ENCODE measurements around the gene CERS1.
A peak's percentile ranks its signal among the peaks of the same experiment; 100 is the strongest.

Gene CERS1

GRCh38 chr19:18870531-18871172, 25.3 kb downstream of the CERS1 start:
- DNase-seq (ENCODE audit: low spot score), result no peak

- DNase-seq (ENCODE audit: low spot score), result no peak
These were observed 26.0 kb downstream of the CERS1 start for GRCh38 chr19:18869781-18870530.

GRCh38 chr19:18869023-18869618, 26.8 kb downstream of the CERS1 start:
- no peak for DNase-seq (ENCODE audit: low spot score)

- no peak for DNase-seq (ENCODE audit: low spot score)
These were observed 27.5 kb downstream of the CERS1 start for GRCh38 chr19:18868380-18869022.

- no peak for DNase-seq (ENCODE audit: low spot score)
These were observed 28.2 kb downstream of the CERS1 start for GRCh38 chr19:18867751-18868150.

DNA sequence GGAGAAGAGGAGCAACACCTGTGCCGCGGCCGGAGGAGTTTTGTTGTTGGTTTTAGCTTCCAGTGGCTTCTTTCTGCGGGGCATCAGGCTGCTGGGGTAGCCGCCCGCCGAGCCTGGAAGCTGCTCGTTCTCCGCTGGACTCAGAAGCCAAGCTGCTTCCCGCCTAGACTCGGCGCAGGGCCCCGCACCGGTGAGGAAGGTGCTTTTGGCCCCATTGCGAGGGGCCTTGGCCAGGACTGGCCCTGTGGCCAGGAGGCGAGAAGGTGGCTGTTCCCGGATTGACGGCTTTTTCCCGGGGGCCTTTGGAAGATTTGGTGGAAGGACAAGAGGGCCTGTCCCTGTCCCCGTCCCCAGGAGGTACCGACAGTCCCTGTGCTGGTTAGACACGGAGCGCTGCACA, 28.8 kb downstream of the CERS1 start:
- DNase-seq (ENCODE audit: low spot score), result no peak

DNA sequence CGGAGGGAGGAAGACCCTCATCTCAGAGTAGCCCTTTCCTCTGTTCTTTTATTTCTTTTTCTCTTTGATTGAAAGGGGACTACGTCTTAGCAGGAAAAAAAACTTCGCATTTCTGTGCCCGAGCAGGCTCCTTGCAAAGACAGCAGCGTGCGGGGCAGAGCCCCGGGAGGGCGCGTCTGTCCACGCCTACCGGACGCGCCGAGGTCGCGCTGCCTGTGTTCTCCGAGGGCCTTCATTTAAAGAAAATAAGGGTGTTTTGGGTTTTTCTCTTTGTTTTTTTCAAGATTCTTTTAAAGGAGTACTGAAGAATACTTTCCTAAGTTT, 29.2 kb downstream of the CERS1 start:
- DNase-seq (ENCODE audit: low spot score), result no peak

- peak; percentile 90 for DNase-seq (ENCODE audit: low spot score)
These were observed 29.8 kb downstream of the CERS1 start for GRCh38 chr19:18865973-18866799.

- no peak for DNase-seq (ENCODE audit: low spot score)
These were observed 30.6 kb downstream of the CERS1 start for GRCh38 chr19:18865106-18865972.

DNA sequence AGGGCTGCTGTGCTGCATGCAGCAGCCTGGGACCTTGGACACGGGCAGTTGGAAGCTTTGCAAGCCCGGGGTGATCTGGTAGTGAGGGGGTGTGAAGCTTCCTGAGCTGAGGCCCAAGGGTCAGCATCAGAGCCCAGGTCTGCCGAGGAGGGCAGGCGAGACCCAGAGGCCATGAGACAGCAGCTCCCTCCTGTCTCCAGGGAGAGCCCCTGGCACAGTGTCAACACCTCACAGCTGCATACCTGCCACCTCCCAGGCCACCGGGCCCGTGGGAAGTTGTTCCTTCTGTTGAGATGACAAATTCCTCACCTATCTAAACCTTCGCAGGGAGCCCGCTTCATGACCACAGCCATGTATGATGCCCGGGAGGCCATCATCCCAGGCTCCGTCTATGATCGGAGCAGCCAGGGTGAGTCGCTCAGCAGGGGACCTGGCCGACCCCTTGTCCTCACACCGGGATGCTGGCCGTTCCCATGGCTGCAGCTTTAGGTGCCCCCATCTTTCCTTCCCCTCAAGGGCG, 32.1 kb downstream of the CERS1 start:
- DNase-seq (ENCODE audit: low spot score), result no peak

- DNase-seq (ENCODE audit: low spot score), result no peak
These were observed 32.7 kb downstream of the CERS1 start for GRCh38 chr19:18862976-18863842.

GRCh38 chr19:18861917-18862316, 34.0 kb downstream of the CERS1 start:
- no peak for DNase-seq (ENCODE audit: low spot score)

DNA sequence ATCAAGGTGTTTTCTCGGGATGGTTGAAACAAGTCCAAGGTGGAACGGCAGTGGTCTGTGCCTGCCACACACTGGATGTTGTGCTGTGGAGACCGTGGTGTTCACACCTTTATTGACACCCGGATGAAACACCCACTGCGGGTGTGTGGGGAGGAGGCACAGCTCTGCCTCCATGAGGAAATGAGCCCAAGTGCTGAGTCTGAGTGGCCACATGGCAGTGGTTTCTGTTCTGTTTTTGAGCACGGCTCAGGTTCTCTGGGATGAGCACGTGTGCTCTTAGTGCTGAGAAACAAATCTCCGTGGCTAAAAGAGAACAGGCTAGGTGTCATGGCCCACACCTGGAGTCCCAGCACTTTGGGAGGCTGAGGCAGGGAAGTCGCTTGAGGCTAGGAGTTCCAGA, 34.7 kb downstream of the CERS1 start:
- DNase-seq (ENCODE audit: low spot score), result no peak

DNA sequence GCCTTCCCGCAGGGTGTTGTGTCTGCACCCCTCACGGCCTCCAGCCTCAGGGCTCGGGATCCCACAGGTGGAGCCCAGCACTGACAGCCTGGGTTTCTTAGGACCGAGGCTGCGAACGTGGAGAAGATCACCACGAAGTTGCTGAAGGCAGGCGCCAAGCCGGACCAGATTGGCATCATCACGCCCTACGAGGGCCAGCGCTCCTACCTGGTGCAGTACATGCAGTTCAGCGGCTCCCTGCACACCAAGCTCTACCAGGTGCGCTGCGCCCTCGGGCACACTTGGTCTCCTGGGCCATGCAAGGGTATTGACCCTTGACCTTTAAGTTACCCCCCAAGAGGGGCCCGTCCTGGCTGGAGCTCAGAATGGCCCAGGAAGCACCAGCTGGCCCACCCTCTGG, 35.2 kb downstream of the CERS1 start:
- no peak for DNase-seq (ENCODE audit: low spot score)

DNA sequence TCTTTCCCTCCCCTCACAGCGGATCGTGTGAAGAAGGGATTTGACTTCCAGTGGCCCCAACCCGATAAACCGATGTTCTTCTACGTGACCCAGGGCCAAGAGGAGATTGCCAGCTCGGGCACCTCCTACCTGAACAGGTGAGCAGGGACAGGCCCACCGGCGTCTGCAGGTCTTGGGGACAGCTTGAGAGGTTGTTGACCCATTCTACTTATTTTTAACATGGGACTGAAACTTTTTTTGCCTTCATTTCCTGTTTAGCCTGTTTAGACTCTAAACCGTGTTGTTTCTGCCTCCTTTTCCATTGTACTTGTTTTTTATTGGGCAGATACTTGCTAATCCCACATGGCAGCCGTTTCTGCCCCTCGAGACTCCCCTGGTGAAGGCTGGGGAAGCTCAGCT, 35.7 kb downstream of the CERS1 start:
- DNase-seq (ENCODE audit: low spot score), result no peak

- no peak for DNase-seq (ENCODE audit: low spot score)
These were observed 36.2 kb downstream of the CERS1 start for GRCh38 chr19:18859676-18860301.

DNA sequence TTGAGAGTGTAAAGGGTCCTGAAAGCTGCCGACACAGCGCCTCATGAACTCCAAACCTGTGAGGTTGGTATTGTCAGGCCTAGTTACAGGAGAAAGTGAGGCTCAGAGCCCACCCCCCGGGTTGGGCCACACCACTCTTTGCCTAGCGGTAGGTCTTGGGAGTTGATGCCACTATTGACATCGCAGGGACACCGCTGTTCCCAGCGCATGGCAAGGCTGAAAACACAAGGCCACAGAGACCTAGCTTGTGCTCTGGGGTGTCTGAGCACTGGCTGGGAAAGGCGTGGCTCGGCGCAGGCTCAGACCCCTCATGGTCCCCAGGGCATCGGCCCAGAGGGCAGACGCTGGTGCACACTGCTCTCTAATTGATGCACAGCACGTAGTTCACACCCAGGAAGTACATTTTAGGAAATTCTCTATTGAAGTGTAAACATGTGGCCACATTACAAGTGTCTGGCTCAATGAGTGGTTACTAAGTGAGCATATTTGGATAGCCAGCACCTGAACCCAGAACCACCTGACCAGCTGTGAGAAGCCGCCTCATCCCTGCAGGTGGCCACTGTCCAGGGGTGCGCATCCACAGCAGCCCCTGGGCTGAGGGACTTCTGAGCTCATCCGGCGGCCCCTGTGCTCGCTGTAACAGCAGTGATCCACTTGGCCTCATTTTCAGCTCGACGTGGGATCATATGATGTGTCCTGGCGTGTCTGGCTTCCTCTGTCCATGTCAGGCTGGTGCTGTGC, 36.9 kb downstream of the CERS1 start:
- no peak for DNase-seq (ENCODE audit: low spot score)

GRCh38 chr19:18857223-18857622, 38.7 kb downstream of the CERS1 start:
- DNase-seq (ENCODE audit: low spot score), result no peak
